ENCODE data around the gene TXNRD1. TPM values are rescaled to one million over a fixed set of nuclear protein-coding genes. Genes with fewer than 3 reads are reported as not detected.
"Not testable (repeated sequence)": the region's sequence is repeated elsewhere in the genome, so short reads cannot be mapped to it uniquely, and the experiment has no call there.

The TXNRD1 gene
- total and polyA plus RNA-seq, 10 donors, result 13.7 to 107 (median 56.8) TPM

- no peak for DNase-seq
- Histone ChIP-seq H3K27me3 (replicated peaks in 1 of 7) (no peaks in the 10 kb centered on the region), H3K9me3 (no peaks in the 10 kb centered on the region), H3K27ac (no peak overlapping the region), H3K4me1 (peaks cover 0 to 3% (median under 1%) of the 10 kb centered on the region in 6 donors), H3K36me3 (no peaks in the 10 kb centered on the region), H3K4me3 (no peak overlapping the region)
- WGBS, 5 donors, result 64 to 82% (median 79%) methylated on average over 7 of the region's 7 CpGs
- intact Hi-C loops (cut with DNase I; ENCODE audit: low total_unique reads), result no loop called here
- TF ChIP-seq POLR2A (IDR thresholded peaks at IDR 0.05) (no peak), POLR2AphosphoS5 (IDR thresholded peaks at IDR 0.05) (no peak), CTCF (IDR thresholded peaks at IDR 0.05 in 8 of 11, conservative IDR thresholded peaks at IDR 0.05 in 3 of 11) (no peak)
Observed at GRCh38 chr12:104387190-104387589, 171.6 kb downstream of the TXNRD1 start.

GRCh38 chr12:104394086-104394485 lies 178.5 kb downstream of the TXNRD1 start:
- intact Hi-C loops (cut with DNase I; ENCODE audit: low total_unique reads), result not testable (repeated sequence)
- WGBS, 5 donors, result 81 to 96% (median 92%) methylated on average over 9 to 11 of the region's 11 CpGs
- peaks cover 0 to 24% (median 10%) of the 10 kb centered on the region in 8 donors for H3K9me3 ChIP-seq

More at GRCh38 chr12:104394086-104394485, 178.5 kb downstream of the TXNRD1 start:
- not testable (repeated sequence) for H3K36me3 ChIP-seq; DNase-seq; H3K27ac ChIP-seq; H3K4me3 ChIP-seq; H3K4me1 ChIP-seq; H3K27me3 ChIP-seq (replicated peaks in 1 of 7)

Other genes starting within 250 kb of the TXNRD1 start
- gene TDG, start 249.9 kb upstream of the TXNRD1 start, total RNA-seq, result 10 to 100 TPM; 21.3 to 38.2 (median 25.2) TPM
- 10 to 100 TPM; 11.0 to 15.4 (median 11.8) TPM for gene TDG, start 249.9 kb upstream of the TXNRD1 start, polyA plus RNA-seq
- gene GLT8D2, start 165.6 kb upstream of the TXNRD1 start, total RNA-seq, result under 1 TPM in 4 of 7 donors, not detected in 3; 0.20 to 0.79 (median 0.50) TPM
- gene GLT8D2, start 165.6 kb upstream of the TXNRD1 start, polyA plus RNA-seq, result 1 to 10 TPM in 2 of 3 donors, under 1 TPM in 1; 0.67 to 1.2 (median 1.1) TPM
- gene HCFC2, start 151.2 kb upstream of the TXNRD1 start, total RNA-seq, result 10 to 100 TPM; 14.1 to 18.6 (median 17.9) TPM
- 1 to 10 TPM; 4.3 to 7.5 (median 5.9) TPM for gene HCFC2, start 151.2 kb upstream of the TXNRD1 start, polyA plus RNA-seq
- 10 to 100 TPM; 21.1 to 26.8 (median 23.9) TPM for gene NFYB, start 77.6 kb upstream of the TXNRD1 start, total RNA-seq
- gene NFYB, start 77.6 kb upstream of the TXNRD1 start, polyA plus RNA-seq, result 10 to 100 TPM; 26.0 to 28.3 (median 28.2) TPM
- gene EID3, start 88.0 kb downstream of the TXNRD1 start, total RNA-seq, result 10 to 100 TPM in 2 of 7 donors, 1 to 10 TPM in 5; 4.4 to 20.8 (median 7.4) TPM
- 1 to 10 TPM; 2.4 to 4.2 (median 3.5) TPM for gene EID3, start 88.0 kb downstream of the TXNRD1 start, polyA plus RNA-seq
- gene CHST11, start 241.2 kb downstream of the TXNRD1 start, total RNA-seq, result 10 to 100 TPM; 45.0 to 65.1 (median 56.1) TPM
- 1 to 10 TPM; 5.2 to 6.1 (median 5.8) TPM for gene CHST11, start 241.2 kb downstream of the TXNRD1 start, polyA plus RNA-seq

All from spleen (tissue), 11 donors.